OCI-LY1 (cell line): ENCODE measurements around the gene COMMD10.
A peak's percentile ranks its signal among the peaks of the same experiment; 100 is the strongest.

Experiments
- H2AFZ ChIP-seq: fragments of 200-600 bp; sonication (generic), shearing (Covaris generic); 2 replicates; pipeline ENCODE4 v1.6.0; 2014; ENCODE audit warnings: antibody characterized with exemption, mild to moderate bottlenecking, low read length
- H3F3A ChIP-seq: fragments of 200-600 bp; sonication (generic), shearing (Covaris generic); 2 replicates; pipeline ENCODE4 v1.6.0; 2014; ENCODE audit warnings: mild to moderate bottlenecking, antibody characterized with exemption, low read length, moderate library complexity; ENCODE audit not compliant: insufficient read depth
- H3K27ac ChIP-seq: fragments of 200-600 bp; sonication (generic); 2 replicates; pipeline ENCODE4 v1.5.1; 2014; ENCODE audit warnings: low read length, mixed run types, mild to moderate bottlenecking, low read depth; ENCODE audit not compliant: poor library complexity, severe bottlenecking
- H3K27me3 ChIP-seq: fragments of 200-600 bp; sonication (generic); 2 replicates; pipeline ENCODE4 v1.6.0; 2014; ENCODE audit warnings: antibody characterized with exemption, mild to moderate bottlenecking, low read length, moderate library complexity; ENCODE audit not compliant: insufficient read depth
- H3K36me3 ChIP-seq: fragments of 200-600 bp; sonication (generic); 2 replicates; pipeline ENCODE4 v1.6.1; 2014; ENCODE audit warnings: mild to moderate bottlenecking, antibody characterized with exemption, low read length, moderate library complexity, mixed read lengths; ENCODE audit not compliant: insufficient read depth
- H3K4me1 ChIP-seq: fragments of 200-600 bp; sonication (generic); 2 replicates; pipeline ENCODE4 v1.5.1; 2014; ENCODE audit warnings: mild to moderate bottlenecking, low read length, moderate library complexity; ENCODE audit not compliant: insufficient read depth, severe bottlenecking
- H3K4me2 ChIP-seq: fragments of 200-600 bp; sonication (generic), shearing (Covaris generic); 2 replicates; pipeline ENCODE4 v1.6.1; 2014; ENCODE audit warnings: low read length
- H3K4me3 ChIP-seq: fragments of 200-600 bp; sonication (generic); 2 replicates; pipeline ENCODE4 v1.5.1; 2014; ENCODE audit warnings: low read length, low read depth, mild to moderate bottlenecking, mixed read lengths; ENCODE audit not compliant: poor library complexity, severe bottlenecking
- H3K79me2 ChIP-seq: fragments of 200-600 bp; shearing (Covaris generic); 2 replicates; pipeline ENCODE4 v1.6.1; 2016; ENCODE audit warnings: mixed run types, low read length, mixed read lengths; ENCODE audit not compliant: insufficient read depth
- H3K9ac ChIP-seq: fragments of 200-600 bp; sonication (generic), shearing (Covaris generic); 2 replicates; pipeline ENCODE4 v1.6.1; 2014; ENCODE audit warnings: mild to moderate bottlenecking, low read length, mixed read lengths
- H3K9me2 ChIP-seq: fragments of 200-600 bp; sonication (generic), shearing (Covaris generic); 2 replicates; pipeline ENCODE4 v1.6.1; 2014; ENCODE audit warnings: low read depth, mild to moderate bottlenecking, low read length, mixed read lengths
- H3K9me3 ChIP-seq: fragments of 200-600 bp; shearing (Covaris generic); 2 replicates; pipeline ENCODE4 v1.6.1; 2014; ENCODE audit warnings: low read length, mixed read lengths
- H4K20me1 ChIP-seq: fragments of 200-600 bp; sonication (generic), shearing (Covaris generic); 2 replicates; pipeline ENCODE4 v1.6.0; 2016; ENCODE audit warnings: mild to moderate bottlenecking, low read length; ENCODE audit not compliant: insufficient read depth
- CTCF ChIP-seq: fragments of 200-600 bp; sonication (generic), shearing (Covaris generic); IDR thresholded peaks from 2 replicates; pipeline ENCODE4 v1.5.1; 2017; ENCODE audit warnings: mild to moderate bottlenecking, antibody characterized with exemption, low read length, moderate library complexity, mixed read lengths
- EZH2 ChIP-seq: fragments of 200-600 bp; sonication (generic), shearing (Covaris generic); IDR thresholded peaks from 2 replicates; pipeline ENCODE4 v1.8.0; 2017; ENCODE audit warnings: borderline replicate concordance, mixed run types, mild to moderate bottlenecking, antibody characterized with exemption, low read length, moderate library complexity, mixed read lengths

The COMMD10 gene

GRCh38 chr5:116281309-116281708, 196.5 kb downstream of the COMMD10 start:
- H3K9me3 ChIP-seq: peaks cover 10% of the 10 kb centered on the region
- no peaks in the 10 kb centered on the region for H3K27me3 ChIP-seq
- H3K27ac ChIP-seq: no peak overlapping the region
- H3K9me2 ChIP-seq: no peaks in the 10 kb centered on the region
- H3K4me1 ChIP-seq: no peaks in the 10 kb centered on the region
- TF ChIP-seq CTCF (no peak), EZH2 (no peak)
- no peaks in the 10 kb centered on the region for H3K36me3 ChIP-seq
- no peaks in the 10 kb centered on the region for H3F3A ChIP-seq
- no peaks in the 10 kb centered on the region for H4K20me1 ChIP-seq
- H2AFZ ChIP-seq: no peak overlapping the region
- no peaks in the 10 kb centered on the region for H3K79me2 ChIP-seq
- no peak overlapping the region for H3K9ac ChIP-seq
- no peak overlapping the region for H3K4me3 ChIP-seq
- H3K4me2 ChIP-seq: no peak overlapping the region

GRCh38 chr5:116288524-116288923, 203.7 kb downstream of the COMMD10 start:
- no peaks in the 10 kb centered on the region for H3F3A ChIP-seq
- no peaks in the 10 kb centered on the region for H3K9me3 ChIP-seq
- peaks cover 6% of the 10 kb centered on the region; the same call in 1 of the 2 replicates for H3K36me3 ChIP-seq
- no peak overlapping the region for H3K9ac ChIP-seq
- no peak for TF ChIP-seq CTCF
- TF ChIP-seq EZH2: no peak
- H3K27ac ChIP-seq: no peak overlapping the region
- no peaks in the 10 kb centered on the region for H3K79me2 ChIP-seq
- no peaks in the 10 kb centered on the region for H3K4me1 ChIP-seq
- H3K4me2 ChIP-seq: no peak overlapping the region
- no peak overlapping the region for H3K4me3 ChIP-seq
- H3K27me3 ChIP-seq: no peaks in the 10 kb centered on the region
- no peaks in the 10 kb centered on the region for H3K9me2 ChIP-seq
- no peaks in the 10 kb centered on the region for H4K20me1 ChIP-seq
- H2AFZ ChIP-seq: no peak overlapping the region

DNA sequence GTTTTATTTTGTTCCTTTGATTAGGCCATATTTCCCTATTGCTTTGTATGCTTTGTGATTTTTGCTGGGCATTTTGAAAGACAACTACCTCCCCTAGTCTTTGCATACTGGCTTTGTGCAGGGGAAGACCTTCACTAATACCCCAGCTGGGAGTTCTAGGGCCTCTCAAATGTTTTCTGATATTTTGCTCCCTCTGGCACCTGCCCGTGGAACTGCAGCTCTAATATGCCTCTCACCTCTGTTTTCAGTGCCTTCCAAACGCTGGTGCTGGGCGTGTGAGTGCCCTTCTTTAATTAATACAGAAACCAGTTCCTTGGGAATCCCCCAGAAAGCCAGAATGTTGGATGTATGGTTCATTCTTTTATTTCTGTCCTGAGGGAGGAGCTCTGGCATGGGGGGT, 204.5 kb downstream of the COMMD10 start:
- TF ChIP-seq CTCF (peak; percentile 43), EZH2 (no peak)
- H3K4me1 ChIP-seq: no peaks in the 10 kb centered on the region
- peaks cover 9% of the 10 kb centered on the region for H3K36me3 ChIP-seq
- H3K27ac ChIP-seq: no peak overlapping the region
- no peak overlapping the region for H3K4me3 ChIP-seq
- H2AFZ ChIP-seq: no peak overlapping the region
- no peaks in the 10 kb centered on the region for H3K9me3 ChIP-seq
- H3K9me2 ChIP-seq: no peaks in the 10 kb centered on the region
- no peaks in the 10 kb centered on the region for H3K27me3 ChIP-seq
- H4K20me1 ChIP-seq: no peaks in the 10 kb centered on the region
- H3K79me2 ChIP-seq: no peaks in the 10 kb centered on the region
- no peaks in the 10 kb centered on the region for H3F3A ChIP-seq
- H3K4me2 ChIP-seq: no peak overlapping the region
- no peak overlapping the region for H3K9ac ChIP-seq
